ENCODE measurements around the gene MMP25.

GRCh38 chr16:3084491-3084890, 38.1 kb downstream of the MMP25 start:
- TF ChIP-seq CTCF (IDR thresholded peaks at IDR 0.05) (no peak), EP300 (IDR thresholded peaks at IDR 0.05) (no peak), POLR2A (IDR thresholded peaks at IDR 0.05; ENCODE audit: low read depth) (no peak)
